Activated CD4-positive, alpha-beta T cell treated with anti-CD3 and anti-CD28 coated beads, Interleukin-2, amount 50 U/mL, for 16 hours (primary cell): ENCODE data around the gene MUC21.
"Not testable (repeated sequence)": the region's sequence is repeated elsewhere in the genome, so short reads cannot be mapped to it uniquely, and the experiment has no call there.

Source experiments
- DNase-seq: peaks from one replicate; pipeline ENCODE4 v3.0.0-alpha.2; 2020

MUC21 gene

DNA sequence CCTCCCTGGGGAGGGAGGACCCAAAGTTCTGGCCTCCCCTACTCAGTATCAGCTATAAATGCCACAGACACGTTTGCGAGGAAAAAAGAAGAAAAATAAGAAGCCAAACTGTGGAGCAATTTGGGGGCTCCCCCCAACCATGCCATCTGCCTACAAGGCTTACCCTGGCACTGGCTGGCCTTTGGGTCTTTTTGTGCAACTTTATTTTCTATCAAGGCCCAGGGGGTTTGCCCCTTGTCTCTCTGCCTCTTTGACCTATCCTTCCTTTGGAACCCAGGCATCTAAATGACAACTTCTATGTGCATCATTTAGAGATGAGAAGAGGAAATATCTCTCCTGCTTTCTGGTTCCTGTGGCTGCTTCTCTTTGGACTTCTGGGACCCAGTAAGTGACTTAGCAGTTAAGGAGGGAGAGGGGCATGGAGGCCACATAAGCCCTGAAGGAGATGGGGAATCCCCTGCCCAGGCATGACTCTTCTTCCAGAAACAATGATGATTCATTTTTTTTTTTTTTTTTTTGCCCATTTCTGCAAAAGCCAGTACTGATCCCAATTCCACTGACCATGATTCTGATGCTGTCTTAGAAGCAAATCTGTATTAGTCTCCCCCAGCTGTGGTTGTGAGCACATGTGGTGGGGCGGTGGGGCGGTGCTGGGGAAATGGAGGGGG, 27.0 kb downstream of the MUC21 start, which contains the start of gene MUC22:
MUC22 (plus strand) TSS at position 82 of the 668 bp plus-strand sequence; CDS start at position 315, 233 bp downstream.
- DNase-seq, result no peak

DNA sequence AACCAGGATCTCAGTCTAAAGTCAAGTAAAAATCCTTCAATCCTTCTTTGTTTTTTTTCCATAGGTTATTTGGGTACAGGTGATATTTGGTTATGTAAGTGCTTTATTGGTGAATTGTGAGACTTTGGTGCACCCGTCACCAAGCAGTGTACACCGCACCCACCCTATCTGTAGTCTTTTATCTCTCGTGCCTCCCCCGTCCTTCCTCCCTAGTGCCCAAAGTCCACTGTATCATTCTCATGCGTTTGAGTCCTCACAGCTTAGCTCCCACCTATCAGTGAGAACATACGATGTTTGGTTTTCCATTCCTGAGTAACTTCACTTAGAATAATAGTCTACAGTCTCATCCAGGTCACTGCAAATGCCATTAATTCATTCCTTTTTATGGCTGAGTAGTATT, 27.6 kb downstream of the MUC21 start:
- no peak for DNase-seq

DNA sequence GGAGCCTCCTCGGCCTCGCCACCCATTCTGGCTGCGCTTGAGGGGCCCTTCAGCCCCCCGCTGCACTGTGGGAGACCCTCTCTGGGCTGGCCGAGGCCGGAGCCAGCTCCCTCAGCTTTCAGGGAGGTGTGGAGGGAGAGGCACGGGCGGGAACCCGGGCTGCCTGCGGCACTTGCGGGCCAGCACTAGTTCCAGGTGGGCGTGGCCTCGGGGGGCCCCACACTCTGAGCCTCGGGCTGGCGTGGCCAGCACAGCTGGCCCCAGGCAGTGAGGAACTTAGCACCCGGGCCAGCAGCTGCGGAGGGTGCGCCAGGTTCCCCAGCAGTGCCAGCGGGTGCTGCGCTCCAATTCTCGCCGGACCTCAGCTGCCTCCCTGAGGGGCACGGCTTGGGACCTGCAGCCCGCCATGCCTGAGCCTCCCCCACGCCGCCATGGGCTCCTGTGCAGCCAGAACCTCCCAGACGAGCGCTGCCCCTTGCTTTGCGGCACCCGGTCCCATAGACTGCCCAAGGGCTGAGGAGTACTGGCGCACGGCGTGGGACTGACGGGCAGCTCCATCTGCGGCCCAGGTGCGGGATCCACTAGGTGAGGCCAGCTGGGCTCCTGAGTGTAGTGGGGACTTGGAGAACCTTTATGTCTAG, 33.3 kb downstream of the MUC21 start:
- no peak for DNase-seq

DNA sequence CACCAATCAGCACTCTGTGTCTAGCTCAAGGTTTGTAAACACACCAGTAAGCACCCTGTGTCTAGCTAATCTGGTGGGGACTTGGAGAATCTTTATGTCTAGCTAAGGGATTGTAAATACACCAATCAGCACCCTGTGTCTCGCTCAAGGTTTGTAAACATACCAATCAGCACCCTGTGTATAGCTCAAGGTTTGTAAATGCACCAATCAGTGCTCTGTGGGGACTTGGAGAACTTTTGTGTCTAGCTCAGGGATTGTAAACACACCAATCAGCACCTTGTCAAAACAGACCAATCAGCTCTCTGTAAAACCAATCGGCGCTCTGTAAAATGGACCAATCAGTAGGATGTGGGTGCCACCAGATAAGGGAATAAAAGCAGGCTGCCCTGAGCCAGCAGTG, 33.9 kb downstream of the MUC21 start:
- DNase-seq, result not testable (repeated sequence)

DNA sequence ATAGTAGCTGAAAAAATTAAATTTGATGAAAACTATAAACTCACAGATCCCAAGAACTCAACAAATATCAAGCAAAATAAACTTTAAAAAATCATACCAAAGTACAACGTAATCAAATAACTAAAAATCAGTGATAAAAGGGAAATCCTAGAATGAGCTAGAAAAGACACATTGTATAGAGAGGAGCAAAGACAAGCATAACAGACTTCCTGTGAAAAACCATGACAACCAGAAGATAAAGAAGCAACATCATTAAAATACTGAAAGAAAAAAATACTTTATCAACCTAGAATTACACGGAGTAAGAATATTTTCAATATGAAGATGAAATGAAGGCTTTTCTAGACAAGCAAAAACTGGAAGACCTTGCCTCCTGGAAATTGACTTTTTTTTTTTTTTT, 36.5 kb downstream of the MUC21 start:
- no peak for DNase-seq

DNA sequence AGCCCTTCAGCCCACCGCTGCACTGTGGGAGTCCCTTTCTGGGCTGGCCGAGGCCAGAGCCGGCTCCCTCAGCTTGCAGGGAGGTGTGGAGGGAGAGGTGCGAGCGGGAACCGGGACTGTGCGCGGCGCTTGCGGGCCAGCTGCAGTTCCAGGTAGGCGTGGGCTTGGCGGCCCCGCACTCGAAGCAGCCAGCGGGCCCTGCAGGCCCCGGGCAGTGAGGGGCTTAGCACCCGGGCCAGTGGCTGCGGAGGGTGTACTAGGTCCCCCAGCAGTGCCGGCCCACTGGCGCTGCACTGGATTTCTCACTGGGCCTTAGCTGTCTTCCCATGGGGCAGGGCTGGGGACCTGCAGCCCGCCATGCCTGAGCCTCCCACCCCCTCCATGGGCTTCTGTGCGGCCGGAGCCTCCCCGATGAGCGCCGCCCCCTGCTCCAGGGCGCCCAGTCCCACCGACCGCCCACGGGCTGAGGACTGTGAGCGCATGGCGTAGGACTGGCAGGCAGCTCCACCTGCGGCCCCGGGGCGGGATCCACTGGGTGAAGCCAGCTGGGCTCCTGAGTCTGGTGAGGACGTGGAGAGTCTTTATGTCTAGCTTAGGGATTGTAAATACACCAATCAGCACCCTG, 37.2 kb downstream of the MUC21 start:
- not testable (repeated sequence) for DNase-seq

DNA sequence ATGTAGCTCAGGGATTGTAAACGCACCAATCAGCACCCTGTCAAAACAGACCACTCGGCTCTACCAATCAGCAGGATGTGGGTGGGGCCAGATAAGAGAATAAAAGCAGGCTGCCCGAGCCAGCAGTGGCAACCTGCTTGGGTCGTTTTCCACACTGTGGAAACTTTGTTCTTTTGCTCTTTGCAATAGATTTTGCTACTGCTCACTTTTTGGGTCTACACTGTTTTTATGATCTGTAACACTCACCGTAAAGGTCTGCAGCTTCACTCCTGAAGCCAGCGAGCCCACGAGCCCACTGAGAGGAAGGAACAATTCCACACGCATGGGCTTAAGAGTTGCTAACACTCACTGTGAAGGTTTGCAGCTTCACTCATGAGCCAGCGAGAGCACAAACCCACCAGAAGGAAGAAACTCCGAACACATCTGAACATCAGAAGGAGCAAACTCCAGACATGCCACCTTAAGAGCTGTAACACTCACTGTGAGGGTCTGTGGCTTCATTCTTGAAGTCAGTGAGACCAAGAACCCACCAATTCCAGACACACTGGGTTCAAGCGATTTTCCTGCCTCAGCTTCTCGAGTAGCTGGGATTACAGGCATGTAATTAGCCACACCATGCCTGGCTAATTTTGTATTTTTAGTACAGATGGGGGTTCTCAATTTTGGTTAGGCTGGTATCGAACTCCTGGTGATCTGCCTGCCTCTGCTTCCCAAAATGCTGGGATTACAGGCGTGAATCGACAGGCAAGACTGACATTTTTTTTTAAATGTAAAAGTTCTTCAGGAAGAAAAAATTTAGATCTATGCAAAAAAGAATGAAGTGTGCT, 38.4 kb downstream of the MUC21 start:
- not testable (repeated sequence) for DNase-seq

DNA sequence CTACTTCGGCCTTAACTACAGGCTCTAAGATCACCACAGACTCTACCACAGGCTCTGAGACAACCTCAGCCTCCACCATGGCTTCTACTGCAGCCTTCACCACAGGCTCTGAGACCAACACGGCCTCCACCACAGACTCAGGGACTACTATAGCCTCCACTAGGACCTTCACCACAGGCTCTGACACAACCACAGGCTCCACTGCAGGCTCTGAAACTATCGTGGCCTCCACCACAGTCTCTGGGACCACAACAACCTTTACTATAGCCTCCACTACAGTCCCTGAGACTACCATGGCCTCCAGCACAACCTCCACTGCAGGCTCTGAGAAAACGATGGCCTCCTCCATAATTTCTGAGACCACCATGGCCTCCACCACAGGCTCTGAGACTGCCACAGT, 42.1 kb downstream of the MUC21 start:
- no peak for DNase-seq

DNA sequence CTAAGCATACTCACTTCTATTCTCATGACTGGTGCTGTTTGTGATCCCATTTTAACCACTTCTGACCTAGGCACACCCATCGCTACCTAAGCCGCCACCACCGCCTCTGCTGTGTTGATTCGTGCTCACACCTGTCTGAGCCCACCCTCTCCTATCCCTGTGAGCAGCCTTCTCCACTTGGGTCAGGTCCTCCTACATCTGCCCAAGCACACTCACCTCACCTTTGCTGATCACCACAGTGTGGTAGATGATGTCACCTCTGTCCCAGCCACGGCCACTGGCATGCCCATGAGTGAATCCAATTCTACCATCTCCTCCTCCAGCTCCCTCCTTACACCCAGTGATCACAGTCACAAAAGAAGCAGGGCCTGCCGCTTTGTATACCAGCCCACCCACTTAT, 47.6 kb downstream of the MUC21 start:
- no peak for DNase-seq

DNA sequence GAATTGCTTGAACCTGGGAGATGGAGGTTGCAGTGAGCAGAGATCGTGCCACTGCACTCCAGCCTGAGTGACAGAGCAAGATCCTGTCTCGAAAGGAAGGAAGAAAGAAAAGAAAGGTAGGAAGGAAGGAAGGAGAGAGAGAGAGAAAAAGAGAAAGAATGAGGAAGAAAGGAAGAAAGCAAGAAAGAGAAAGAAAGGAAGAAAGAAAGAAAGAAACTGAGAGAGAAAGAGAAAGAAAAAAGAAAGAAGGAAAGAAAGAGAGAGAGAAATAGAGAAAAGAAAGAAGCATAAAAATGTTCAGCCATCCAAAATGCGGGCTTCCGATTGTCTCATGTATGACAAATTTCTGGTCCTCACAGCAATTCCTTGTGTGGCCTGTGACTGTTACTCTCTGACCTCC, 49.6 kb downstream of the MUC21 start:
- no peak for DNase-seq

DNA sequence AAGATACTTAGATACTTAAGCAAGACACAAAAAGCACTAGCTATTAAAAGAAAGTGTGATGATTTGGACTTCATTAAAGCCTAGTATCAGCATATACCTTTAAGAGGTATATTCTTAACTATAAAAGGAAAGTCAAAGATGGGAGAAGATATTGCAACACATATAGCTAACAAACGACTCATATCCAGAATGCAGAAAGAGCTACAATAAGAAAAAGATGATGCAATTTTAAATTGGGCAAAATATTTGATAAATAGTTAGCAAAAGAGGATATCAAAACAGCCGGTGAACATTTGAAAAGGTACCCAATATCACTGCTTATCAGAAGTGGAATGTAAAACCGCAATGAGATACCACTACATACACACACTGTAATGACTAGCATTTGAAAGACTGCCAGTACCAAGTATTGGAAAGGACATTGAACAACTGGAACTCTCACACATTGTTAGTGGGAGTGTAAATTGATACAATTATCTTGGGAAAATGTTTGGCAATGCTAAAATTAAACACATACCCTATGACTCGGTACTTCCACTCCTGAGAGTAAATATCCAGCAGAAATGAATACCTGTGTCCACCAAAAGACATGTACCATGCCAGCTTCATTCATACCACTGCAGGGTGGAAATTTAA, 52.5 kb downstream of the MUC21 start:
- no peak for DNase-seq

DNA sequence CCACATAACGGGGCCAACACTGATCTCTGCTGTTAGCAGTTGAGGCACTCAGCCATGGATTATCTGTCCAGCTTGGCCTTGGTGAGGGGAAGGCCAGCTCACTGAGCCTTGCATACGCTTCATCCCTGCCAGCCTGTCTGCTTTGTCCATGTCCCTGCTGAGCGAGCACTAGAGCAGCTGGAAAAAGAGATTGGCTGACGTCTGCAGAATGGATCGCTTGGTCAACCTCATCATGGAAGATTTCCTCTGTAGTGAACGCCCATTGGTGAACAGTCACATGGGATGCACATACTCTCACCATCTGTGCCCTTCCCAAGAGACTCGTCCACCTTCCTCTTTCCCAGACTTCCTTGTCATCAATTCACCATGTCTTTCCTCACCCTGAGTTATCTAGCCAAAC, 53.7 kb downstream of the MUC21 start:
- DNase-seq, result no peak

DNA sequence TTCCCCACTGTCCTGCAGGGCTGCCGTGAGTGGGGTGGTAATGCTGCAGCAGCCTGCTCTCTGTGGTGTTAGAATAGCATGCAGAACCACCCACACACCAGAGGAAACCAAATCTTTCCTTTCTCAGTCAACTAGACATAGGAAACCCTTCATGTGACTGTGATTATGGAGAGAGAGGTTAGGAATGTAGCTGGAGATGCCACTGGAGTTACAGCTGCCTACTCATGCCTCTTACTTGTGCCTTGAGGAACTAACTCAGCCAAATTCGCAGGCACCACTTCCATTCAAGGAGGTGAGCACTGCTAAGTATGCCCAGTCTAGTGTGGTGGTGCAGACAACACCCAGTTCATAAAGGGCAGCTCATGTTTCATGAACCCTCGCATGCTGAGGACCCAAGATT, 54.2 kb downstream of the MUC21 start:
- DNase-seq, result no peak

DNA sequence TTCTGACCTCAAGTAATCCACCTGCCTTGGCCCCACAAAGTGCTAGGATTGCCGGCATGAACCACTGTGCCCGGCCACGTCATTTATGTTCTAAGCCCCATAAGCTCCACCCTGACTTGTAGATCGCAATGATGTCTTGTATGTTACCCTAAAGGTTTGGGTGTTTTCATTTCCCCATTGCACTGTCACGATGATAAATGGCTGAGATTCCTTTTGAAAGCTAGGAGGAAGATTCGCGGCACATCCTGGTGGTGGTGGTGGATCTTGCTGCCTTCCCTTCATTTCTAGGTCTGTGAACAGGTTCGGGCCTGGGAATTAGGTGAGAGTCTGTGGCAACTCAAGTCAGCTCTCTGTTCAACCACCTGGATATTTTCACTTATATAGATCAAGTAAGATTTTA, 55.0 kb downstream of the MUC21 start:
- DNase-seq, result no peak
